ENCODE data around the gene STIP1.
A peak's percentile ranks its signal among the peaks of the same experiment; 100 is the strongest.

The STIP1 gene

GRCh38 chr11:64251016-64251752, 65.2 kb downstream of the STIP1 start, which contains the start of gene PLCB3:
PLCB3 (plus strand) TSS chr11:64251530; CDS start chr11:64251650, 120 bp downstream.
- no peak for DNase-seq (ENCODE audit: low read depth, low spot score)
- POLR2A ChIA-PET = interaction anchor here (1.2 to 1.9 kb wide), 5 partner anchors 13 to 65 kb away, joined by 3 to 18 read pairs (median 5); partner anchors contain the start of gene STIP1
- CTCF ChIA-PET = interaction anchor here (0.6 to 10.8 kb wide), 28 partner anchors 8 to 469 kb away, joined by 3 to 224 read pairs (median 6); partner anchors contain the start of genes CATSPERZ, ESRRA, FERMT3 and FKBP2
- peak; percentile 68 for TF ChIP-seq CTCF (IDR thresholded peaks at IDR 0.05; ENCODE audit: insufficient read depth, low read length, missing control alignments)
- peak within 1 kb of the TSS; percentile 82 for H3K4me3 ChIP-seq (ENCODE audit: low read depth, low read length)

GRCh38 chr11:64251753-64252002, 65.7 kb downstream of the STIP1 start:
- TF ChIP-seq CTCF (IDR thresholded peaks at IDR 0.05; ENCODE audit: insufficient read depth, low read length, missing control alignments) = no peak
- peak overlapping the region; percentile 82 for H3K4me3 ChIP-seq (ENCODE audit: low read depth, low read length)
- CTCF ChIA-PET = interaction anchor here (0.7 to 10.8 kb wide), 23 partner anchors 9 to 468 kb away, joined by 3 to 224 read pairs (median 7); partner anchors contain the start of genes CATSPERZ, ESRRA, FERMT3 and FKBP2
- DNase-seq (ENCODE audit: low read depth, low spot score) = no peak
- POLR2A ChIA-PET = interaction anchor here (1.2 to 1.9 kb wide), 7 partner anchors 10 to 66 kb away, joined by 3 to 18 read pairs (median 5); partner anchors contain the start of genes FKBP2 and STIP1

- CTCF ChIA-PET = interaction anchor here (0.7 to 10.8 kb wide), 20 partner anchors 9 to 468 kb away, joined by 3 to 224 read pairs (median 8); partner anchors contain the start of genes CATSPERZ, ESRRA, FERMT3 and FKBP2
- peak overlapping the region; percentile 82 for H3K4me3 ChIP-seq (ENCODE audit: low read depth, low read length)
- POLR2A ChIA-PET = interaction anchor here (0.7 to 1.9 kb wide), 10 partner anchors 9 to 66 kb away, joined by 3 to 18 read pairs (median 5); partner anchors contain the start of genes FKBP2 and STIP1
- DNase-seq (ENCODE audit: low read depth, low spot score) = no peak
- TF ChIP-seq CTCF (IDR thresholded peaks at IDR 0.05; ENCODE audit: insufficient read depth, low read length, missing control alignments) = peak; percentile 44
These were observed 66.3 kb downstream of the STIP1 start for GRCh38 chr11:64252003-64252872.

- TF ChIP-seq CTCF (IDR thresholded peaks at IDR 0.05; ENCODE audit: insufficient read depth, low read length, missing control alignments) = no peak
- ChIA-PET CTCF (interaction anchor here (1.2 to 10.8 kb wide), 8 partner anchors 8 to 65 kb away, joined by 3 to 224 read pairs (median 12); partner anchors contain the start of genes FERMT3 and PRDX5), POLR2A (interaction anchor here (1.1 to 1.9 kb wide), 5 partner anchors 9 to 49 kb away, joined by 3 to 18 read pairs (median 13); partner anchors contain the start of gene FKBP2)
- H3K4me3 ChIP-seq (ENCODE audit: low read depth, low read length) = peak overlapping the region; percentile 82
- DNase-seq (ENCODE audit: low read depth, low spot score) = no peak
These were observed 67.1 kb downstream of the STIP1 start for GRCh38 chr11:64253043-64253442.

GRCh38 chr11:64253481-64253880, 67.5 kb downstream of the STIP1 start:
- ChIA-PET CTCF (interaction anchor here (0.6 to 1.7 kb wide), 4 partner anchors 8 to 69 kb away, joined by 3 to 8 read pairs (median 3); no protein-coding TSS in a partner anchor), POLR2A (no interaction called here)
- TF ChIP-seq CTCF (IDR thresholded peaks at IDR 0.05; ENCODE audit: insufficient read depth, low read length, missing control alignments) = no peak
- DNase-seq (ENCODE audit: low read depth, low spot score) = no peak
- peak overlapping the region; percentile 82; the same call in 1 of the 2 replicates for H3K4me3 ChIP-seq (ENCODE audit: low read depth, low read length)

All from AG04449 (cell line).